ENCODE measurements around the gene NCEH1. TPM values are rescaled to one million over a fixed set of nuclear protein-coding genes. Genes with fewer than 3 reads are reported as not detected.

The NCEH1 gene
- total and polyA plus RNA-seq, 2 of the 13 experiments (the other 11 are each of a cell fraction or from before 2014, with no cell fraction given): 12.9 to 21.4 TPM

DNA sequence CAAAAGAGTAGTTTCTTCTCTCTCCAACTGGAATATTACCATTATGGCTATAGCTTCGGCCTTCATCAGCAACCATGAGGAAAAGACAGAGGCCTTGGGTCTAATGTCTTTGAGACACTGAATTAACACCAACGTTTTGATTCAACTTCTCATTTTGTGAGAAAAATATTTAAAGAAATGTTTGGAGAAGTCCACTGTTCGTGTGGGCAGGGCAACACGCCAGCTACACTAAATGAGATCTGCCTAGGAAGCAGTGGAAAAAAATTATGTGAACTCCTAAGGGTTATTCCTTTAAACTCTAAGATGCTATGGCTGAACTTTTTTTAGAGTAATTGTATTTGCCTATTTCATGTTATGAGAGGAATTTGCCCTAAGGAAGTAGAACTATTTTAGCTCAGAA lies 41.8 kb downstream of the NCEH1 start (continued):
- no peak for TF ChIP-seq ZBTB42 (CRISPR knock-in tag; IDR thresholded peaks at IDR 0.05)
- no peak for TF ChIP-seq ZNF550 (CRISPR knock-in tag; IDR thresholded peaks at IDR 0.05; ENCODE audit: borderline replicate concordance)
- TF ChIP-seq, protein P1, sequence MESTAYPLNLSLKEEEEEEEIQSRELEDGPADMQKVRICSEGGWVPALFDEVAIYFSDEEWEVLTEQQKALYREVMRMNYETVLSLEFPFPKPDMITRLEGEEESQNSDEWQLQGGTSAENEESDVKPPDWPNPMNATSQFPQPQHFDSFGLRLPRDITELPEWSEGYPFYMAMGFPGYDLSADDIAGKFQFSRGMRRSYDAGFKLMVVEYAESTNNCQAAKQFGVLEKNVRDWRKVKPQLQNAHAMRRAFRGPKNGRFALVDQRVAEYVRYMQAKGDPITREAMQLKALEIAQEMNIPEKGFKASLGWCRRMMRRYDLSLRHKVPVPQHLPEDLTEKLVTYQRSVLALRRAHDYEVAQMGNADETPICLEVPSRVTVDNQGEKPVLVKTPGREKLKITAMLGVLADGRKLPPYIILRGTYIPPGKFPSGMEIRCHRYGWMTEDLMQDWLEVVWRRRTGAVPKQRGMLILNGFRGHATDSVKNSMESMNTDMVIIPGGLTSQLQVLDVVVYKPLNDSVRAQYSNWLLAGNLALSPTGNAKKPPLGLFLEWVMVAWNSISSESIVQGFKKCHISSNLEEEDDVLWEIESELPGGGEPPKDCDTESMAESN (CRISPR knock-in tag; conservative IDR thresholded peaks at IDR 0.05): no peak
- TF ChIP-seq, protein P2, sequence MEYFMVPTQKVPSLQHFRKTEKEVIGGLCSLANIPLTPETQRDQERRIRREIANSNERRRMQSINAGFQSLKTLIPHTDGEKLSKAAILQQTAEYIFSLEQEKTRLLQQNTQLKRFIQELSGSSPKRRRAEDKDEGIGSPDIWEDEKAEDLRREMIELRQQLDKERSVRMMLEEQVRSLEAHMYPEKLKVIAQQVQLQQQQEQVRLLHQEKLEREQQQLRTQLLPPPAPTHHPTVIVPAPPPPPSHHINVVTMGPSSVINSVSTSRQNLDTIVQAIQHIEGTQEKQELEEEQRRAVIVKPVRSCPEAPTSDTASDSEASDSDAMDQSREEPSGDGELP (IDR thresholded peaks at IDR 0.05; ENCODE audit: borderline replicate concordance, low read depth): no peak
- TF ChIP-seq, protein P3, sequence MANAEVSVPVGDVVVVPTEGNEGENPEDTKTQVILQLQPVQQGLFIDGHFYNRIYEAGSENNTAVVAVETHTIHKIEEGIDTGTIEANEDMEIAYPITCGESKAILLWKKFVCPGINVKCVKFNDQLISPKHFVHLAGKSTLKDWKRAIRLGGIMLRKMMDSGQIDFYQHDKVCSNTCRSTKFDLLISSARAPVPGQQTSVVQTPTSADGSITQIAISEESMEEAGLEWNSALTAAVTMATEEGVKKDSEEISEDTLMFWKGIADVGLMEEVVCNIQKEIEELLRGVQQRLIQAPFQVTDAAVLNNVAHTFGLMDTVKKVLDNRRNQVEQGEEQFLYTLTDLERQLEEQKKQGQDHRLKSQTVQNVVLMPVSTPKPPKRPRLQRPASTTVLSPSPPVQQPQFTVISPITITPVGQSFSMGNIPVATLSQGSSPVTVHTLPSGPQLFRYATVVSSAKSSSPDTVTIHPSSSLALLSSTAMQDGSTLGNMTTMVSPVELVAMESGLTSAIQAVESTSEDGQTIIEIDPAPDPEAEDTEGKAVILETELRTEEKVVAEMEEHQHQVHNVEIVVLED (CRISPR knock-in tag; IDR thresholded peaks at IDR 0.05; ENCODE audit: borderline replicate concordance): no peak

DNA sequence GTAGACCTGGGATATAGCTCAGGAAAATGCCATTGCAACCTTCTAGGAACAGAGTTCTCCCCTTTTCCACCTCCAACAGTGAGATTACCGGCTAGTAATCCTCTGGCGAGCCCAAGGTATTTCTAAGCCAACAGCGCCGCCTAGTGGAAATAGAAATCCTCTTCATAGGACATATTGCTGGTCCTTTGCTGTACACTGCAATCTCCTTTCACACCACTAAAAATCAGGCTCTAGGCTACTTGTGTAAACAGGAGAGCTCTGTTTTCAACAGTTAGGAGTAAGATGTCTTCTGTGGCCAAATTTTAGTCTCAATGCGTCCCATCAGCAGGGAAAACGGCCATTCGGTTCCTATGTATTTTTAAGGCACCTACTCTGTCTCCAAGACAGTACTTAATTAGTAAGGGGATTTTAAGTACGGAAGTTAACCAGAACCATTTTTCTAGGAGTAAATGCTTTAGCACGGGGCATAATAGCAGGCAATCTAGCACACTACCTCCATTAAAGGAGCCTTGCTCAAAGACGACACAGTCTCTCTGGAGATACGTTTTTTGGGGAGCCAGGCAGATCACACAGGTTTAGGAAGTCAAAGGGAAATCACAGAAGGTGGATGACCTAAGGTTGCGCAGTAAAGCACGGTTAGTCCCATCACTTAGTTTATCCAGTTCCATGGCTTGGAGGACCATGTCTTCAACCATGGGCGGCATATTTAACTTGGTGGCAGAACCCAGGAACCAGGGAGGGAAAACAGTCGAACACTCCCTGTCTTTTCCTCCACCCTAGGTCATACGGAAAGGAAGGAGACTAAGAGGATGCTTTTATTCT lies 43.8 kb downstream of the NCEH1 start:
- intact Hi-C loops (cut with micrococcal nuclease; ENCODE audit: unreplicated experiment) (loop anchor here (1.0 to 10.0 kb wide), 4 partner anchors 44 to 312 kb away; no protein-coding TSS in a partner anchor), in situ Hi-C loops (cut with HindIII; ENCODE audit: extremely low pct_ligation_motif_present, low pct_unique_long_range_greater_than_20kb) (loop anchor here (5.0 kb wide), 1 partner anchor 180 kb away; no protein-coding TSS in a partner anchor)
- no TSS peak for BruUV-seq (replicated peaks)
- DNase-seq (ENCODE audit: low spot score) (peak; percentile 82), ATAC-seq (peak; percentile 100), FAIRE-seq (peak; percentile 72)
- no peak overlapping the region for H3K27ac ChIP-seq (ENCODE audit: extremely low read length, insufficient read depth, low read length)
- 59% methylated on average over 16 of the region's 16 CpGs for WGBS (ENCODE audit: low lambda C conversion rate)
- H3K4me3 ChIP-seq (replicated peaks in 1 of 3; ENCODE audit: insufficient read depth in 1 of 3, low read depth in 2 of 3, low read length in 3 of 3): no peak overlapping the region
- CTCF ChIA-PET (ENCODE audit: low intra/inter-chr PET ratio, low total read pairs): interaction anchor here (0.7 to 2.5 kb wide), 6 partner anchors 44 to 334 kb away, joined by 3 to 43 read pairs (median 6); no protein-coding TSS in a partner anchor
- H2AFZ ChIP-seq (ENCODE audit: low read length): no peak overlapping the region
- no peaks in the 10 kb centered on the region for H3K36me3 ChIP-seq (replicated peaks in 1 of 2; ENCODE audit: control insufficient read depth in 1 of 2, insufficient read depth in 2 of 2, low read length in 2 of 2)
- H3K9me3 ChIP-seq (ENCODE audit: low read length): no peaks in the 10 kb centered on the region
- H4K20me1 ChIP-seq (ENCODE audit: insufficient read depth, low read length): no peaks in the 10 kb centered on the region
- peaks cover 10% of the 10 kb centered on the region for H3K4me1 ChIP-seq (ENCODE audit: insufficient read depth, low read length)
- H3K4me2 ChIP-seq (ENCODE audit: low read depth, low read length): no peak overlapping the region
- H3K9ac ChIP-seq (ENCODE audit: insufficient read depth, low read depth, low read length): no peak overlapping the region
- POLR2A ChIA-PET: no interaction called here
- H3K27me3 ChIP-seq (ENCODE audit: control insufficient read depth in 1 of 2, insufficient read depth in 2 of 2, low read length in 2 of 2): no peaks in the 10 kb centered on the region
- no peaks in the 10 kb centered on the region for H3K79me2 ChIP-seq (ENCODE audit: insufficient read depth, low read length)
- TF ChIP-seq, protein P4, sequence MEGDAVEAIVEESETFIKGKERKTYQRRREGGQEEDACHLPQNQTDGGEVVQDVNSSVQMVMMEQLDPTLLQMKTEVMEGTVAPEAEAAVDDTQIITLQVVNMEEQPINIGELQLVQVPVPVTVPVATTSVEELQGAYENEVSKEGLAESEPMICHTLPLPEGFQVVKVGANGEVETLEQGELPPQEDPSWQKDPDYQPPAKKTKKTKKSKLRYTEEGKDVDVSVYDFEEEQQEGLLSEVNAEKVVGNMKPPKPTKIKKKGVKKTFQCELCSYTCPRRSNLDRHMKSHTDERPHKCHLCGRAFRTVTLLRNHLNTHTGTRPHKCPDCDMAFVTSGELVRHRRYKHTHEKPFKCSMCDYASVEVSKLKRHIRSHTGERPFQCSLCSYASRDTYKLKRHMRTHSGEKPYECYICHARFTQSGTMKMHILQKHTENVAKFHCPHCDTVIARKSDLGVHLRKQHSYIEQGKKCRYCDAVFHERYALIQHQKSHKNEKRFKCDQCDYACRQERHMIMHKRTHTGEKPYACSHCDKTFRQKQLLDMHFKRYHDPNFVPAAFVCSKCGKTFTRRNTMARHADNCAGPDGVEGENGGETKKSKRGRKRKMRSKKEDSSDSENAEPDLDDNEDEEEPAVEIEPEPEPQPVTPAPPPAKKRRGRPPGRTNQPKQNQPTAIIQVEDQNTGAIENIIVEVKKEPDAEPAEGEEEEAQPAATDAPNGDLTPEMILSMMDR (CRISPR knock-in tag; IDR thresholded peaks at IDR 0.05): peak; percentile 91
- TF ChIP-seq, protein P5, sequence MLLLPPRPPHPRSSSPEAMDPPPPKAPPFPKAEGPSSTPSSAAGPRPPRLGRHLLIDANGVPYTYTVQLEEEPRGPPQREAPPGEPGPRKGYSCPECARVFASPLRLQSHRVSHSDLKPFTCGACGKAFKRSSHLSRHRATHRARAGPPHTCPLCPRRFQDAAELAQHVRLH (CRISPR knock-in tag; IDR thresholded peaks at IDR 0.05; ENCODE audit: borderline replicate concordance, low read depth): no peak
- peak; percentile 90 for TF ChIP-seq SMC3 (IDR thresholded peaks at IDR 0.05; ENCODE audit: low read length)
- TF ChIP-seq RAD21 (CRISPR knock-in tag; IDR thresholded peaks at IDR 0.05): peak; percentile 92
- TF ChIP-seq SALL1 (CRISPR knock-in tag; IDR thresholded peaks at IDR 0.05): no peak
- peak; percentile 82 for TF ChIP-seq BCL6 (CRISPR knock-in tag; IDR thresholded peaks at IDR 0.05)
- TF ChIP-seq FOXA1 (IDR thresholded peaks at IDR 0.05): no peak
- peak; percentile 72 for TF ChIP-seq FOXA1 (CRISPR knock-in tag; IDR thresholded peaks at IDR 0.05)
- TF ChIP-seq, protein P6, sequence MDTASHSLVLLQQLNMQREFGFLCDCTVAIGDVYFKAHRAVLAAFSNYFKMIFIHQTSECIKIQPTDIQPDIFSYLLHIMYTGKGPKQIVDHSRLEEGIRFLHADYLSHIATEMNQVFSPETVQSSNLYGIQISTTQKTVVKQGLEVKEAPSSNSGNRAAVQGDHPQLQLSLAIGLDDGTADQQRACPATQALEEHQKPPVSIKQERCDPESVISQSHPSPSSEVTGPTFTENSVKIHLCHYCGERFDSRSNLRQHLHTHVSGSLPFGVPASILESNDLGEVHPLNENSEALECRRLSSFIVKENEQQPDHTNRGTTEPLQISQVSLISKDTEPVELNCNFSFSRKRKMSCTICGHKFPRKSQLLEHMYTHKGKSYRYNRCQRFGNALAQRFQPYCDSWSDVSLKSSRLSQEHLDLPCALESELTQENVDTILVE (CRISPR knock-in tag; IDR thresholded peaks at IDR 0.05): 0 out of 2 replicates have a peak, but pooled peaks have one; percentile 25
